ENCODE data around the gene CP. TPM values are rescaled to one million over a fixed set of nuclear protein-coding genes. Genes with fewer than 3 reads are reported as not detected.

The CP gene
- total RNA-seq, 4 donors from 2014 or later, result 17.7 to 46.3 (median 19.3) TPM

- TF ChIP-seq POLR2A (IDR thresholded peaks at IDR 0.05) (no peak), CTCF (IDR thresholded peaks at IDR 0.05) (no peak), EP300 (IDR thresholded peaks at IDR 0.05) (no peak)
- WGBS, 2 donors, result 85 to 88% methylated on average over 2 of the region's 2 CpGs
- Histone ChIP-seq H3K36me3 (no peaks in the 10 kb centered on the region), H3K4me1 (no peaks in the 10 kb centered on the region), H3K9me3 (no peaks in the 10 kb centered on the region), H3K27me3 (no peaks in the 10 kb centered on the region), H3K4me3 (no peak overlapping the region), H3K27ac (no peak overlapping the region)
- DNase-seq (ENCODE audit: low spot score in 2 of 2), result no peak
Measured at GRCh38 chr3:149207475-149207874, 14.2 kb downstream of the CP start.

- TF ChIP-seq CTCF (IDR thresholded peaks at IDR 0.05) (no peak), EP300 (IDR thresholded peaks at IDR 0.05) (no peak), POLR2A (IDR thresholded peaks at IDR 0.05) (no peak)
- no peaks in the 10 kb centered on the region for H3K27me3 ChIP-seq
- WGBS, 2 donors, result 81 to 85% methylated on average over 3 of the region's 3 CpGs
- no peaks in the 10 kb centered on the region for H3K4me1 ChIP-seq
- no peak overlapping the region for H3K27ac ChIP-seq
- no peak for DNase-seq (ENCODE audit: low spot score in 2 of 2)
- H3K9me3 ChIP-seq, result no peaks in the 10 kb centered on the region
- H3K36me3 ChIP-seq, result no peaks in the 10 kb centered on the region
- H3K4me3 ChIP-seq, result no peak overlapping the region
Measured at GRCh38 chr3:149204390-149204991, 17.1 kb downstream of the CP start.

- no peaks in the 10 kb centered on the region for H3K9me3 ChIP-seq
- DNase-seq (ENCODE audit: low spot score in 2 of 2), result no peak
- TF ChIP-seq CTCF (IDR thresholded peaks at IDR 0.05) (no peak), POLR2A (IDR thresholded peaks at IDR 0.05) (no peak), EP300 (IDR thresholded peaks at IDR 0.05) (no peak)
- 79 to 81% methylated on average over 3 of the region's 3 CpGs for WGBS, 2 donors
- no peaks in the 10 kb centered on the region for H3K36me3 ChIP-seq
- H3K27me3 ChIP-seq, result no peaks in the 10 kb centered on the region
- no peak overlapping the region for H3K4me3 ChIP-seq
- H3K4me1 ChIP-seq, result no peaks in the 10 kb centered on the region
- no peak overlapping the region for H3K27ac ChIP-seq
Measured at GRCh38 chr3:149203758-149204157, 17.9 kb downstream of the CP start.

GRCh38 chr3:149199474-149199873, 22.2 kb downstream of the CP start:
- Histone ChIP-seq H3K4me1 (no peaks in the 10 kb centered on the region), H3K27ac (no peak overlapping the region), H3K9me3 (no peaks in the 10 kb centered on the region), H3K27me3 (no peaks in the 10 kb centered on the region), H3K36me3 (no peaks in the 10 kb centered on the region), H3K4me3 (no peak overlapping the region)
- WGBS, 2 donors, result 25 to 29% methylated on average over 4 of the region's 4 CpGs
- no peak for DNase-seq (ENCODE audit: low spot score in 2 of 2)
- TF ChIP-seq EP300 (IDR thresholded peaks at IDR 0.05) (no peak), CTCF (IDR thresholded peaks at IDR 0.05) (no peak), POLR2A (IDR thresholded peaks at IDR 0.05) (no peak)

GRCh38 chr3:149198611-149199010, 23.0 kb downstream of the CP start:
- no peaks in the 10 kb centered on the region for H3K36me3 ChIP-seq
- no peaks in the 10 kb centered on the region for H3K4me1 ChIP-seq
- H3K27me3 ChIP-seq, result no peaks in the 10 kb centered on the region
- 48 to 58% methylated on average over 7 of the region's 7 CpGs for WGBS, 2 donors
- no peak overlapping the region for H3K27ac ChIP-seq
- TF ChIP-seq EP300 (IDR thresholded peaks at IDR 0.05) (no peak), CTCF (IDR thresholded peaks at IDR 0.05) (no peak), POLR2A (IDR thresholded peaks at IDR 0.05) (no peak)
- no peak overlapping the region for H3K4me3 ChIP-seq
- no peak for DNase-seq (ENCODE audit: low spot score in 2 of 2)
- no peaks in the 10 kb centered on the region for H3K9me3 ChIP-seq
